ENCODE data around the gene CCL17. TPM values are rescaled to one million over a fixed set of nuclear protein-coding genes. Genes with fewer than 3 reads are reported as not detected.

The CCL17 gene
- total and polyA plus RNA-seq, 2 of the 4 experiments (the other 2 are of a cell fraction): not detected

- Histone ChIP-seq H3K9me1 (ENCODE audit: insufficient read depth, low read length) (no peaks in the 10 kb centered on the region), H2BK20ac (ENCODE audit: low read depth, low read length) (no peak overlapping the region), H2AK5ac (ENCODE audit: low read depth, low read length) (no peak overlapping the region), H3K27ac (ENCODE audit: insufficient read depth, low read length) (no peak overlapping the region), H3K27me3 (ENCODE audit: control insufficient read depth, insufficient read depth, low read length) (no peaks in the 10 kb centered on the region), H4K5ac (ENCODE audit: low read depth, low read length) (no peak overlapping the region), H3K4me1 (ENCODE audit: control insufficient read depth, insufficient read depth, low read length) (no peaks in the 10 kb centered on the region; the same call in 1 of the 2 replicates), H3K36me3 (ENCODE audit: control insufficient read depth, insufficient read depth, low read length) (peaks cover 55% of the 10 kb centered on the region), H3K18ac (ENCODE audit: low read depth, low read length) (no peak overlapping the region), H3K4me3 (ENCODE audit: insufficient read depth, low read depth, low read length) (no peak overlapping the region), H3K79me1 (ENCODE audit: low read depth in 1 of 2, low read length in 2 of 2) (0 out of 4 replicates have a peak, but pooled peaks cover 0 to 3% of the 10 kb centered on the region in 2 experiments), H4K8ac (ENCODE audit: low read depth in 2 of 2, low read length in 2 of 2) (no peak overlapping the region), H3K56ac (ENCODE audit: extremely low read depth, insufficient read depth, low read length) (no peak overlapping the region), H3K14ac (replicated peaks; ENCODE audit: low read depth, low read length) (no peak overlapping the region), H3K23ac (ENCODE audit: low read depth, low read length) (no peak overlapping the region), H3K9me3 (ENCODE audit: control insufficient read depth, insufficient read depth, low read length) (no peaks in the 10 kb centered on the region), H2BK5ac (ENCODE audit: low read depth, low read length, poor library complexity, severe bottlenecking) (no peak overlapping the region), H3K4ac (ENCODE audit: low read depth, low read length) (no peak overlapping the region), H3K9ac (ENCODE audit: low read depth, low read length) (no peak overlapping the region), H2AFZ (replicated peaks; ENCODE audit: low read length, poor library complexity) (no peak overlapping the region), H4K91ac (ENCODE audit: insufficient read depth, low read depth, low read length) (no peak overlapping the region), H2AK9ac (replicated peaks; ENCODE audit: low read depth, low read length, poor library complexity) (no peak overlapping the region), H2BK120ac (ENCODE audit: low read depth, low read length) (no peak overlapping the region), H3K4me2 (ENCODE audit: low read depth, low read length) (no peak overlapping the region), H4K20me1 (ENCODE audit: insufficient read depth, low read length) (no peaks in the 10 kb centered on the region), H2BK15ac (ENCODE audit: low read depth, low read length) (no peak overlapping the region)
- in situ Hi-C loops (cut with MboI; ENCODE audit: low sequenced_read_pairs): no loop called here
- POLR2A ChIA-PET (ENCODE audit: unreplicated experiment): no interaction called here
- DNase-seq (no peak), ATAC-seq (ENCODE audit: low read depth) (no peak)
- BruUV-seq (replicated peaks): no TSS peak
- no CpG with 5 or more reads among the region's 2 CpGs for WGBS, 2 experiments (ENCODE audit: extremely low coverage in 2 of 2, insufficient read length in 1 of 2)
- dilution Hi-C loops (cut with HindIII; ENCODE audit: low sequenced_read_pairs, unreplicated experiment): no loop called here
- TF ChIP-seq FOS (IDR thresholded peaks at IDR 0.05; ENCODE audit: low read depth, low read length) (no peak), POLR2A (IDR thresholded peaks at IDR 0.05; ENCODE audit: low read depth, low read length) (no peak)
- intact Hi-C loops (cut with micrococcal nuclease): no loop called here
- CTCF ChIA-PET: interaction anchor here (1.2 kb wide), 1 partner anchor 14 kb away, joined by 3 read pairs; no protein-coding TSS in a partner anchor
Measured at GRCh38 chr16:57432505-57432904, 27.9 kb downstream of the CCL17 start.

All from IMR-90 (cell line).